Ovary (tissue), 3 donors: ENCODE results near the gene TTC31.

ENCODE experiments used
- EP300 ChIP-seq: sonication (generic); formaldehyde crosslinking; IDR thresholded peaks from one replicate; pipeline ENCODE4 v1.6.1; 2017; ENCODE audit warnings: antibody characterized with exemption
- POLR2A ChIP-seq: fragments of 450-650 bp; IDR thresholded peaks from one replicate; pipeline ENCODE4 v1.6.1; 2017; ENCODE audit warnings: antibody characterized with exemption, mild to moderate bottlenecking, moderate library complexity
- TF ChIP-seq, protein P1 (sequence below), 3 donors: fragments of 450-650 bp in 2 of 3; fragments of 200-600 bp in 1 of 3; IDR thresholded peaks; one replicate each; pipeline versions ENCODE4 v1.5.1 to v1.8.0; 2016 to 2022; ENCODE audit warnings: antibody characterized with exemption in 3 of 3, mild to moderate bottlenecking in 1 of 3
- donor health status: DM: no; HTN: no; CAD: no.

DNA sequence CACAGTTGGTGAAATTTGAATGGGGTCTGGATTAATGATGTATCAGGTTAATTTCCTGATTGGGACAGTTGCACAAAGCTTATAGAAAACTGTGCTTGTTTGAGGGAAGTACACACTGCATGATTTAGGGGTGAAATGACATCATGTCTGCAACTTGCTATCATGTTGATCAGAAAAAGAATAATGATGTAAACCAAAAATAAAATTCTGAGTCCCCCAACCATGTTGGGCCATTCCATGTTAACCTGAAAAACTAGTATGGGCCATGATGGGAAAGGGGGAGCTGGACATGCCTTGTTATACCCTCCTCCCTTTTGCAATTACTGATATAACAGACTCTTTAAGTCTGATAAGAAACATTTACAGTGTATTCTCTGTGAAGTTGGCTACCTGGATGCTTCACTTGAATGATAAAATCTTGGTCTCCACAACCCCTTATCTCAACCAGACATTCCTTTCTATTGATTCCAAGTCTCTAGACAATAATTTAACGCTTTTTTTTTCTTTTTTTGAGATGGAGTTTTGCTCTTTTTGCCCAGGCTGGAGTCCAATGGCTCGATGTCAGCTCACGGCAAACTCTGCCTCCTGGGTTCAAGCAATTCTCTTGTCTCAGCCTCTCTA is 32.2 kb upstream of the TTC31 start:
- TF ChIP-seq, protein P1, sequence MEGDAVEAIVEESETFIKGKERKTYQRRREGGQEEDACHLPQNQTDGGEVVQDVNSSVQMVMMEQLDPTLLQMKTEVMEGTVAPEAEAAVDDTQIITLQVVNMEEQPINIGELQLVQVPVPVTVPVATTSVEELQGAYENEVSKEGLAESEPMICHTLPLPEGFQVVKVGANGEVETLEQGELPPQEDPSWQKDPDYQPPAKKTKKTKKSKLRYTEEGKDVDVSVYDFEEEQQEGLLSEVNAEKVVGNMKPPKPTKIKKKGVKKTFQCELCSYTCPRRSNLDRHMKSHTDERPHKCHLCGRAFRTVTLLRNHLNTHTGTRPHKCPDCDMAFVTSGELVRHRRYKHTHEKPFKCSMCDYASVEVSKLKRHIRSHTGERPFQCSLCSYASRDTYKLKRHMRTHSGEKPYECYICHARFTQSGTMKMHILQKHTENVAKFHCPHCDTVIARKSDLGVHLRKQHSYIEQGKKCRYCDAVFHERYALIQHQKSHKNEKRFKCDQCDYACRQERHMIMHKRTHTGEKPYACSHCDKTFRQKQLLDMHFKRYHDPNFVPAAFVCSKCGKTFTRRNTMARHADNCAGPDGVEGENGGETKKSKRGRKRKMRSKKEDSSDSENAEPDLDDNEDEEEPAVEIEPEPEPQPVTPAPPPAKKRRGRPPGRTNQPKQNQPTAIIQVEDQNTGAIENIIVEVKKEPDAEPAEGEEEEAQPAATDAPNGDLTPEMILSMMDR (IDR thresholded peaks at IDR 0.05): no peak
- TF ChIP-seq EP300 (no peak), POLR2A (no peak)
